A673 (cell line): Measurements from ENCODE around the gene PTBP1. TPM values are rescaled to one million over a fixed set of nuclear protein-coding genes. Genes with fewer than 3 reads are reported as not detected.

ENCODE experiments used
- BruUV-seq: library from RNA; stranded (reverse); fragments of 400-500 nt; replicated peaks from 2 replicates; lab custom pipeline; 2021; lab: Mats Ljungman, UMichigan
- CTCF ChIA-PET: fragments of 300-600 bp; sonication (Branson Sonifier 250); formaldehyde crosslinking; loops from one replicate; lab custom pipeline; 2022; ENCODE audit warnings: antibody characterized with exemption; lab: Charles Lee
- POLR2A ChIA-PET: fragments of 300-600 bp; sonication (Branson Sonifier 250); formaldehyde crosslinking; loops from one replicate; lab custom pipeline; 2022; ENCODE audit warnings: antibody characterized with exemption; ENCODE audit not compliant: low non-redundant PET; lab: Charles Lee
- DNase-seq: peaks from one replicate; pipeline ENCODE4 v3.0.0-alpha.2; 2015; ENCODE audit warnings: low spot score
- H3K27ac ChIP-seq: fragments of 200-600 bp; sonication (generic); 2 replicates; pipeline ENCODE4 v1.5.1; 2016; ENCODE audit warnings: mixed run types, low read depth, mild to moderate bottlenecking, mixed read lengths, antibody characterized with exemption, low read length; ENCODE audit not compliant: poor library complexity, severe bottlenecking
- H3K27me3 ChIP-seq: fragments of 200-600 bp; sonication (generic); replicated peaks from 2 replicates; pipeline ENCODE4 v1.6.1; 2017; ENCODE audit warnings: mixed run types, low read depth, mild to moderate bottlenecking, mixed read lengths, antibody characterized with exemption, low read length; ENCODE audit not compliant: insufficient read depth, poor library complexity
- H3K36me3 ChIP-seq: fragments of 200-600 bp; sonication (generic); 2 replicates; pipeline ENCODE4 v1.6.1; 2016; ENCODE audit warnings: mixed run types, mild to moderate bottlenecking, mixed read lengths, antibody characterized with exemption, low read length; ENCODE audit not compliant: insufficient read depth, poor library complexity, severe bottlenecking
- H3K4me1 ChIP-seq: fragments of 200-600 bp; sonication (generic); 2 replicates; pipeline ENCODE4 v1.6.1; 2017; ENCODE audit warnings: mixed run types, mild to moderate bottlenecking, mixed read lengths, antibody characterized with exemption, low read length; ENCODE audit not compliant: insufficient read depth, poor library complexity, severe bottlenecking
- H3K4me3 ChIP-seq: fragments of 200-600 bp; sonication (generic); 2 replicates; pipeline ENCODE4 v1.5.1; 2016; ENCODE audit warnings: low read depth, mixed run types, mild to moderate bottlenecking, mixed read lengths, low read length; ENCODE audit not compliant: poor library complexity, severe bottlenecking
- H3K9me3 ChIP-seq: fragments of 200-600 bp; sonication (generic); 2 replicates; pipeline ENCODE4 v1.6.1; 2016; ENCODE audit warnings: mixed run types, low read depth, mild to moderate bottlenecking, mixed read lengths, antibody characterized with exemption, low read length; ENCODE audit not compliant: poor library complexity, severe bottlenecking
- EZH2 ChIP-seq: fragments of 200-600 bp; sonication (generic); IDR thresholded peaks from 2 replicates; pipeline ENCODE4 v1.6.1; 2017; ENCODE audit warnings: borderline replicate concordance, low read depth, mild to moderate bottlenecking, mixed read lengths, antibody characterized with exemption, low read length; ENCODE audit not compliant: poor library complexity, severe bottlenecking
- intact Hi-C: fragments of 100-400 bp; cut with micrococcal nuclease; formaldehyde crosslinking; loops from one replicate; pipeline ENCODE4 v1.10.0; 2022; ENCODE audit not compliant: unreplicated experiment
- total RNA-seq: library from RNA; stranded (reverse); gene quantifications from 2 replicates; pipeline ENCODE4 v1.2.3, GENCODE V29; 2021
- TF ChIP-seq, protein P1 (sequence below): fragments of 300-800, 200-600 bp; sonication (generic); conservative IDR thresholded peaks from 2 replicates; pipeline ENCODE4 v1.5.1; 2017; ENCODE audit warnings: low read depth, mild to moderate bottlenecking, antibody characterized with exemption, low read length, moderate library complexity, mixed read lengths

PTBP1 gene
- total RNA-seq, 1 experiment from 2014 or later, result 800 TPM

DNA sequence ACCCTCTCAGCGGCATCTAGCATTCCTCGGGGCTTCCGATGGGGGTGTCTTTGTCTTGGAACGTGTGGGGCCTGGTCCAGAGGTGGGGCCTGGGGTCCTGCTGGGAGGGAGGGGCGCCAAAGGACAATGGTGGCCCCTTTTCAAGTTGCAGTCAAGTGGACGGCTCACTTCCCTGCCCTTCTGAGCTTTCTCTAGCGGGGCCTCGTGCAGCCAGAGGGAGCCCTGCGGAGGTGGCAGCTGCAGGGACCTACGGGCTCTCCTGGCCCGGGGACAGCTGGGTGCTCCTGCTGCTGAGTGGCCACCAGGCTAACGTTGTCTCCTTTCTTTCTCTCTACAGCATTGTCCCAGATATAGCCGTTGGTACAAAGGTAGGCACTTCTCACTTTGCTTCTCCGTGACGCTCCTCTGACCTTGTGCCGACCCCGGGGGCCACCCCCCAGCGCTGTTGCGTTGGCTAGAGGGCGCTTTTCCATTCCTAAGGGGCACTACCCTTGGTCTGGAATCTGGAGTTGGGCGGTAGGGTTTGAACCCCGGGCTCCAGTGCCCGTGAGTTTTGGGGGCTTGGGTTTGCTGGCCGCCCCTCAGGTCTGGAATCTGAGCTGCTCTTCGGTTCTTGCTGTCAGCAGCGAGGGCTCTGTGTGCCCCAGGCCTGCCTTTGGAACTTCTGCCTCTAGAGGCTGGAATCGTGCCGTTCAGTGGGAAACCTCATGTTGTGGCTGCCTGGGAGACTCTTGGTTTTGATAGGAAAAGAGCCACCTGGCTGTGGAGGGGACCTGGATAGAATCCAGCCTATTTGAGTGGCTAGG lies 2.0 kb downstream of the PTBP1 start:
- peaks cover 59% of the 10 kb centered on the region for H3K4me1 ChIP-seq
- intact Hi-C loops, result no loop called here

DNA sequence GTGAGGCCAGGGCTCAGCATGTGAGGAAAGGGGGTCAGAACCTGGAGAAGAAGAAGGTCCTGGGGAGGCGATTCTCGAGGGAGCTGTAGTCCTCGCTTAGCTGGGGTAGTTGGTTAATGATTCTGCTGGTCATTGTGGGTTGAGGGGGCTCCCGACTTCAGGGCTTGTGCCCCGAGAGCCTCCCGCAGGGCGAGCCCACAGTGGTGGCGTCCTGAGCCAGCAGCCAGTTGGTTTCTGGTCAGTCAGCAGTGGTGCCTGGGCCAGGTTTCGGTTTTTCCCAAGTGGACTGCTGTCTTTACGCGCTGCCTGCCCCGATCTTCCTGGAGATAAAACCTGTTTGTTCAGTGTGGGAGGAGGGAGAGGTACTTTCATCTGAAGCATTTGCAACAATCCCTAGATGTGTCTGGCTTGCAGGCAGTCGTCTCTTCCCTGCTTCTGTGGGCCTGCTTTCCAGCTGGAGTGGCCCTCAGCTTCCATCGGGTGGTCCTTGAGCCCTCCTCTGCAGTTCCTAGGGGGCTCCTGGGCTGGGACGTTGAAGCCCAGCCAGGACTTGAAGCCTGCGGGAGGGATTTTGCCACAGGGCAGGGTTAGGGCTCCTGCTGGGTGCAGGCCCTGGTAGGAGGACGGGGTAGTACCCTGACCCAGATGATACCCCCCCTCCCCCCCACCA lies 3.2 kb downstream of the PTBP1 start:
- TF ChIP-seq, protein P1, sequence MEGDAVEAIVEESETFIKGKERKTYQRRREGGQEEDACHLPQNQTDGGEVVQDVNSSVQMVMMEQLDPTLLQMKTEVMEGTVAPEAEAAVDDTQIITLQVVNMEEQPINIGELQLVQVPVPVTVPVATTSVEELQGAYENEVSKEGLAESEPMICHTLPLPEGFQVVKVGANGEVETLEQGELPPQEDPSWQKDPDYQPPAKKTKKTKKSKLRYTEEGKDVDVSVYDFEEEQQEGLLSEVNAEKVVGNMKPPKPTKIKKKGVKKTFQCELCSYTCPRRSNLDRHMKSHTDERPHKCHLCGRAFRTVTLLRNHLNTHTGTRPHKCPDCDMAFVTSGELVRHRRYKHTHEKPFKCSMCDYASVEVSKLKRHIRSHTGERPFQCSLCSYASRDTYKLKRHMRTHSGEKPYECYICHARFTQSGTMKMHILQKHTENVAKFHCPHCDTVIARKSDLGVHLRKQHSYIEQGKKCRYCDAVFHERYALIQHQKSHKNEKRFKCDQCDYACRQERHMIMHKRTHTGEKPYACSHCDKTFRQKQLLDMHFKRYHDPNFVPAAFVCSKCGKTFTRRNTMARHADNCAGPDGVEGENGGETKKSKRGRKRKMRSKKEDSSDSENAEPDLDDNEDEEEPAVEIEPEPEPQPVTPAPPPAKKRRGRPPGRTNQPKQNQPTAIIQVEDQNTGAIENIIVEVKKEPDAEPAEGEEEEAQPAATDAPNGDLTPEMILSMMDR, result no peak
- no peak for TF ChIP-seq EZH2
- Histone ChIP-seq H3K36me3 (peaks cover 59% of the 10 kb centered on the region), H3K4me1 (peaks cover 71% of the 10 kb centered on the region), H3K27ac (peak overlapping the region; percentile 64), H3K4me3 (peak overlapping the region; percentile 99), H3K9me3 (no peaks in the 10 kb centered on the region), H3K27me3 (no peaks in the 10 kb centered on the region)
- BruUV-seq, result no TSS peak
- CTCF ChIA-PET, result no interaction called here
- no peak for DNase-seq
- intact Hi-C loops, result no loop called here
- POLR2A ChIA-PET, result no interaction called here

More for the DNA sequence above, 2.0 kb downstream of the PTBP1 start:
- TF ChIP-seq, protein P1, result peak; percentile 21; the same call in 1 of the 2 replicates
- no peak for TF ChIP-seq EZH2
- H3K27me3 ChIP-seq, result no peaks in the 10 kb centered on the region
- H3K4me3 ChIP-seq, result peak overlapping the region; percentile 99
- peaks cover 47% of the 10 kb centered on the region for H3K36me3 ChIP-seq
- H3K27ac ChIP-seq, result peak overlapping the region; percentile 99
- H3K9me3 ChIP-seq, result no peaks in the 10 kb centered on the region
- ChIA-PET CTCF (interaction anchor here (0.6 to 1.0 kb wide), 2 partner anchors 65 to 304 kb away, joined by 3 to 4 read pairs; no protein-coding TSS in a partner anchor), POLR2A (no interaction called here)
- BruUV-seq, result no TSS peak
- peak; percentile 72 for DNase-seq

DNA sequence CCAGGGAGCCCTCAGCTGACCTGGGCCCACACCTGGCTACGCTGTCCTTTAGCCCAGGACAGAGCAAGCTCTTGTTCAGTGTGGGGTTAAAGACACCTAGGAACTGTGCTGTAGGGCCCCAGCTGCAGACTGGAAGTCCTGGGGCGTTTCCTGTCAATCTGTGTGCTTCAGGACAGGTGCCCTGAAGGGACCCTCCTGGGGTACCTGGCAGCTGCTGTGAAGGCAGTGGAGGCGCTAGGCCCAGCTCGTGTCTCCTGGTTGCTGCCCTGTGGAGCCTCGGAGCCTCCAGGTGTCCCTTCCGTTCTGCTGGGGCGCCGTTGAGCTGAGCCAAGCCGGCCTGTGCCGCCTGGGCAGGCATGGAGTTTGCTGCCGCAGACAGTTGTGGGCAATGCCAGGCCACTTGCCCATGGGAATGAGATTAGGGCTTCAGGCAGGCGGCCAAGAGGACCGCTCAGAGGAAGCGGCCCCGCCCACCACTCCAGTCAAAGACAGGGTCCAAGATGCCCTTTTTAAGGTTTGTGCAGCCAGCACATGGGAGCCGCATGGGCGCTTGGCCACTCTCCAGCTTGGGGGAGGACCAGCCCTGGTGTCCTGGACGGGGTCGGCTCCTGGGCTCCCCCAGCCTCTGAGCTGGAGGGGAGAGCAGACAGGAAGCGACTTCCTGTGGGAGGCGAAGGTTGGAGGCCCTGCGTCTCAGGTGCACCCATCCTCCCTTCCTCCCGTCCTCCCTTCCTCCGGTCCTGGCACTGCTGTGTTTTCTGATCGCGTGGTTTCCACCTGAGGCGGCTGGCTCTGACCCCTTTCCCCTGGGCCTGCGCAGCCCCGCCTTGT lies 4.0 kb downstream of the PTBP1 start:
- no TSS peak for BruUV-seq
- POLR2A ChIA-PET, result interaction anchor here (0.6 kb wide), 1 partner anchor 48 kb away, joined by 3 read pairs; no protein-coding TSS in a partner anchor
- Histone ChIP-seq H3K4me3 (peak overlapping the region; percentile 99), H3K36me3 (peaks cover 66% of the 10 kb centered on the region), H3K27ac (peak overlapping the region; percentile 64), H3K27me3 (no peaks in the 10 kb centered on the region), H3K9me3 (no peaks in the 10 kb centered on the region), H3K4me1 (peaks cover 72% of the 10 kb centered on the region)
- CTCF ChIA-PET, result no interaction called here
- intact Hi-C loops, result no loop called here
- TF ChIP-seq, protein P1, result no peak
- no peak for TF ChIP-seq EZH2
- peak; percentile 77 for DNase-seq
